ENCODE data around the gene XCR1. TPM values are rescaled to one million over a fixed set of nuclear protein-coding genes. Genes with fewer than 3 reads are reported as not detected.

Gene XCR1
- total and polyA plus RNA-seq, 9 of the 15 experiments (the other 6 are each of a cell fraction or from before 2014, with no cell fraction given) = not detected

- no peak for TF ChIP-seq PATZ1 (CRISPR knock-in tag; IDR thresholded peaks at IDR 0.05; ENCODE audit: borderline replicate concordance)
- TF ChIP-seq LARP7 (IDR thresholded peaks at IDR 0.05) = no peak
- no peak for TF ChIP-seq POLR2AphosphoS5 (IDR thresholded peaks at IDR 0.05; ENCODE audit: control insufficient read depth, insufficient read depth, low read depth, low read length)
- no peak for TF ChIP-seq HNRNPUL1 (IDR thresholded peaks at IDR 0.05; ENCODE audit: low read length)
- TF ChIP-seq ZNF449 (CRISPR knock-in tag; IDR thresholded peaks at IDR 0.05) = no peak
- no peak for TF ChIP-seq THRAP3 (IDR thresholded peaks at IDR 0.05; ENCODE audit: borderline replicate concordance)
- TF ChIP-seq TCF7 (IDR thresholded peaks at IDR 0.05; ENCODE audit: borderline replicate concordance) = no peak
Observed at GRCh38 chr3:46027021-46027705, at the start of gene XCR1 (continued).

Data from K562 (cell line).